ENCODE results near the gene SETD6. TPM values are rescaled to one million over a fixed set of nuclear protein-coding genes. Genes with fewer than 3 reads are reported as not detected.

The SETD6 gene
- total and polyA plus RNA-seq, 9 of the 15 experiments (the other 6 are each of a cell fraction or from before 2014, with no cell fraction given): 9.2 to 40.9 (median 19.8) TPM

DNA sequence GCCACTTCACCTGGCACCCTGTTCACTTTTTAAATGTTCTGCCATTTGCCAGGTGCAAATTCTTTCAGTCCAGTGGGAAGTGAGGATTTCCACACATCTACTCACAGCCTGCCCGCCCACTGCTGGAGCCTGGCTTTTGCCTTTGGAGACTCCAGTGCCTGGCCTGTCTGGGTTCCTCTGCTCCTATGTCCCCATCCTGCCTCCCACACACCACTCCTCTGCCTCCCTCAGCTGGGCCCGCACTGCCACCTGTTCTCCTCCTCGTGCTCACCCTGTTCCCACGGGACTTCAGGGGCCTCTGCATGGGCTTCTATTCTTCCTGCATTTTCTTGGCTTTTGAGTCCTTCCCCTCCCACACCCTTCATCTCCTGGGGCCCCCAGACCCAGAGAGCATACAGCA lies 23.3 kb upstream of the SETD6 start:
- Histone ChIP-seq H3K4me2 (ENCODE audit: insufficient read depth, low read length) (no peak overlapping the region), H3K79me2 (ENCODE audit: control insufficient read depth, insufficient read depth, low read length) (no peaks in the 10 kb centered on the region), H3K27ac (ENCODE audit: extremely low read depth, low read depth, low read length) (no peak overlapping the region), H3K9ac (ENCODE audit: insufficient read depth in 1 of 2, low read depth in 2 of 2, low read length in 2 of 2) (no peak overlapping the region), H3K4me1 (replicated peaks in 1 of 2; ENCODE audit: control insufficient read depth in 2 of 2, insufficient read depth in 2 of 2, low read length in 2 of 2) (peaks cover 14 to 43% of the 10 kb centered on the region in 2 experiments; a peak in 4 of 5 replicates), H3K9me1 (ENCODE audit: control insufficient read depth, insufficient read depth, low read length) (peaks cover 2% of the 10 kb centered on the region), H3K36me3 (ENCODE audit: control insufficient read depth, insufficient read depth, low read length) (no peaks in the 10 kb centered on the region), H3K27me3 (ENCODE audit: control insufficient read depth in 2 of 2, insufficient read depth in 2 of 2, low read length in 2 of 2) (peaks cover 0 to 33% of the 10 kb centered on the region in 2 experiments; a peak in 4 of 5 replicates), H2AFZ (ENCODE audit: low read depth, low read length) (no peak overlapping the region), H3K4me3 (no peak overlapping the region), H3K9me3 (replicated peaks; ENCODE audit: control insufficient read depth, insufficient read depth, low read depth, low read length) (no peaks in the 10 kb centered on the region), H4K20me1 (replicated peaks; ENCODE audit: control insufficient read depth, insufficient read depth, low read length) (peaks cover 15% of the 10 kb centered on the region)
- no TSS peak for BruUV-seq (replicated peaks)
- no peak for FAIRE-seq
- in situ Hi-C loops (cut with MboI) (loop anchor here (5.0 kb wide), 1 partner anchor 155 kb away; no protein-coding TSS in a partner anchor), intact Hi-C loops (cut with micrococcal nuclease) (no loop called here)
- DNase-seq (ENCODE audit: extremely low read depth in 1 of 4, low spot score in 3 of 4): no peak
- ATAC-seq: no peak
- POLR2A ChIA-PET: interaction anchor here (0.6 to 0.7 kb wide), 2 partner anchors 394 to 916 kb away, joined by 3 read pairs; no protein-coding TSS in a partner anchor
- no peak for TF ChIP-seq ZNF174 (CRISPR knock-in tag; IDR thresholded peaks at IDR 0.05)
- no peak for TF ChIP-seq ZFX (CRISPR knock-in tag; IDR thresholded peaks at IDR 0.05)
- TF ChIP-seq ZSCAN32 (CRISPR knock-in tag; IDR thresholded peaks at IDR 0.05): no peak
- TF ChIP-seq ZNF124 (CRISPR knock-in tag; IDR thresholded peaks at IDR 0.05): no peak
- TF ChIP-seq, protein P1, sequence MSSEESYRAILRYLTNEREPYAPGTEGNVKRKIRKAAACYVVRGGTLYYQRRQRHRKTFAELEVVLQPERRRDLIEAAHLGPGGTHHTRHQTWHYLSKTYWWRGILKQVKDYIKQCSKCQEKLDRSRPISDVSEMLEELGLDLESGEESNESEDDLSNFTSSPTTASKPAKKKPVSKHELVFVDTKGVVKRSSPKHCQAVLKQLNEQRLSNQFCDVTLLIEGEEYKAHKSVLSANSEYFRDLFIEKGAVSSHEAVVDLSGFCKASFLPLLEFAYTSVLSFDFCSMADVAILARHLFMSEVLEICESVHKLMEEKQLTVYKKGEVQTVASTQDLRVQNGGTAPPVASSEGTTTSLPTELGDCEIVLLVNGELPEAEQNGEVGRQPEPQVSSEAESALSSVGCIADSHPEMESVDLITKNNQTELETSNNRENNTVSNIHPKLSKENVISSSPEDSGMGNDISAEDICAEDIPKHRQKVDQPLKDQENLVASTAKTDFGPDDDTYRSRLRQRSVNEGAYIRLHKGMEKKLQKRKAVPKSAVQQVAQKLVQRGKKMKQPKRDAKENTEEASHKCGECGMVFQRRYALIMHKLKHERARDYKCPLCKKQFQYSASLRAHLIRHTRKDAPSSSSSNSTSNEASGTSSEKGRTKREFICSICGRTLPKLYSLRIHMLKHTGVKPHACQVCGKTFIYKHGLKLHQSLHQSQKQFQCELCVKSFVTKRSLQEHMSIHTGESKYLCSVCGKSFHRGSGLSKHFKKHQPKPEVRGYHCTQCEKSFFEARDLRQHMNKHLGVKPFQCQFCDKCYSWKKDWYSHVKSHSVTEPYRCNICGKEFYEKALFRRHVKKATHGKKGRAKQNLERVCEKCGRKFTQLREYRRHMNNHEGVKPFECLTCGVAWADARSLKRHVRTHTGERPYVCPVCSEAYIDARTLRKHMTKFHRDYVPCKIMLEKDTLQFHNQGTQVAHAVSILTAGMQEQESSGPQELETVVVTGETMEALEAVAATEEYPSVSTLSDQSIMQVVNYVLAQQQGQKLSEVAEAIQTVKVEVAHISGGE (CRISPR knock-in tag; IDR thresholded peaks at IDR 0.05): no peak
- TF ChIP-seq TCF7 (IDR thresholded peaks at IDR 0.05; ENCODE audit: borderline replicate concordance): no peak
- TF ChIP-seq HNRNPUL1 (IDR thresholded peaks at IDR 0.05; ENCODE audit: low read length): no peak
- 11% methylated on average over 4 of the region's 4 CpGs for WGBS (ENCODE audit: insufficient coverage, low coverage, missing lambda C conversion rate)
- CTCF ChIA-PET (ENCODE audit: low intra/inter-chr PET ratio): interaction anchor here (0.6 kb wide), 1 partner anchor 294 kb away, joined by 3 read pairs; the partner anchor contains the start of gene CSNK2A2
